Prostate gland (tissue), 2 donors: ENCODE data around the gene PRAME. TPM values are rescaled to one million over a fixed set of nuclear protein-coding genes. Genes with fewer than 3 reads are reported as not detected.

Source experiments
- DNase-seq: peaks from one replicate; pipeline ENCODE4 v3.0.0-alpha.2; 2019; ENCODE audit warnings: low spot score
- H3K27ac ChIP-seq, 2 donors: fragments of 200-600 bp; sonication (generic); 2 replicates each; pipeline ENCODE4 v1.5.1; 2017 to 2019
- H3K27me3 ChIP-seq: fragments of 200-600 bp; sonication (generic); replicated peaks from 2 replicates; pipeline ENCODE4 v1.5.1; 2019; ENCODE audit not compliant: insufficient read depth
- H3K36me3 ChIP-seq, 2 donors: fragments of 200-600 bp; sonication (generic); 1 replicate in 1 of 2; 2 replicates in 1 of 2; pipeline versions ENCODE4 v1.5.1 to v1.8.1; 2017 to 2019
- H3K4me1 ChIP-seq: fragments of 200-600 bp; sonication (generic); replicated peaks from 2 replicates; pipeline ENCODE4 v1.5.1; 2019
- H3K4me3 ChIP-seq, 2 donors: fragments of 200-600 bp; sonication (generic); 2 replicates each; pipeline ENCODE4 v1.5.1; 2017 to 2019
- H3K9me3 ChIP-seq: fragments of 200-600 bp; sonication (generic); 2 replicates; pipeline ENCODE4 v1.5.1; 2017
- CTCF ChIP-seq, 4 experiments: fragments of 200-600 bp in 2 of 4; fragments of 450-650 bp in 2 of 4; sonication (generic) in 2 of 4; IDR thresholded peaks; 1 replicate in 3 of 4; 2 replicates in 1 of 4; pipeline ENCODE4 v1.5.1; 2016 to 2019; ENCODE audit warnings: antibody characterized with exemption in 4 of 4, mild to moderate bottlenecking in 2 of 4, moderate library complexity in 2 of 4
- POLR2A ChIP-seq: fragments of 450-650 bp; IDR thresholded peaks from one replicate; pipeline ENCODE4 v1.6.1; 2016; ENCODE audit warnings: antibody characterized with exemption, mild to moderate bottlenecking
- POLR2AphosphoS5 ChIP-seq: sonication (generic); formaldehyde crosslinking; IDR thresholded peaks from one replicate; pipeline ENCODE4 v1.6.1; 2017; ENCODE audit warnings: antibody characterized with exemption
- WGBS: methylation state at CpG from one replicate; pipeline ENCODE4 v1.1.5; 2018; 5-methylcytosine and 5-hydroxymethylcytosine counted together
- intact Hi-C: fragments of 100-400 bp; cut with DNase I; formaldehyde crosslinking; loops from one replicate; pipeline ENCODE4 v1.14.2; 2022
- small RNA-seq, 2 donors: library from RNA; depleted of rRNA; stranded (forward); fragments of <200 nt; gene quantifications; one replicate each; pipeline ENCODE3, GENCODE V24; 2016
- total RNA-seq, 2 donors: library from RNA; depleted of rRNA; stranded (reverse); fragments of >200 nt; gene quantifications; one replicate each; pipeline ENCODE4 v1.1.0, GENCODE V29; 2016

Gene PRAME
- total RNA-seq, 2 donors from 2014 or later: 103 TPM; not detected in 1

GRCh38 chr22:22508274-22509176 lies 50.5 kb downstream of the PRAME start, which contains the start of gene ZNF280B:
Gene ZNF280B, minus strand, starts transcription at chr22:22508742. Its CDS starts 19,344 bp downstream, at chr22:22489398.
- Histone ChIP-seq H3K9me3 (no peaks in the 10 kb centered on the region), H3K27ac (no peak within 1 kb of the TSS), H3K4me3 (peak within 1 kb of the TSS; percentile 41 to 50), H3K27me3 (no peaks in the 10 kb centered on the region), H3K36me3 (no peaks in the 10 kb centered on the region), H3K4me1 (no peaks in the 10 kb centered on the region)
- no peak for TF ChIP-seq POLR2A
- TF ChIP-seq POLR2AphosphoS5: no peak
- TF ChIP-seq CTCF (IDR thresholded peaks at IDR 0.05): peak in 3 of 4 experiments; percentile 32 to 41 (median 32)
- intact Hi-C loops: no loop called here
- WGBS: 5% methylated on average over 64 of the region's 72 CpGs
- DNase-seq: peak; percentile 5

- no peaks in the 10 kb centered on the region for H3K36me3 ChIP-seq
- no peaks in the 10 kb centered on the region for H3K9me3 ChIP-seq
- intact Hi-C loops: no loop called here
- peak overlapping the region; percentile 41 to 50 for H3K4me3 ChIP-seq
- no peaks in the 10 kb centered on the region for H3K4me1 ChIP-seq
- TF ChIP-seq POLR2AphosphoS5: no peak
- no peak for TF ChIP-seq POLR2A
- no peak for TF ChIP-seq CTCF (IDR thresholded peaks at IDR 0.05)
- no peak for DNase-seq
- H3K27me3 ChIP-seq: no peaks in the 10 kb centered on the region
- 35% methylated on average over 13 of the region's 13 CpGs for WGBS
- no peak overlapping the region for H3K27ac ChIP-seq
Measured at GRCh38 chr22:22507743-22508273, 51.3 kb downstream of the PRAME start.

GRCh38 chr22:22506736-22507135 lies 52.3 kb downstream of the PRAME start:
- 100% methylated on average over 1 of the region's 1 CpG for WGBS
- H3K4me1 ChIP-seq: no peaks in the 10 kb centered on the region
- H3K9me3 ChIP-seq: no peaks in the 10 kb centered on the region
- H3K36me3 ChIP-seq: no peaks in the 10 kb centered on the region
- no peaks in the 10 kb centered on the region for H3K27me3 ChIP-seq
- intact Hi-C loops: no loop called here
- no peak overlapping the region for H3K27ac ChIP-seq
- no peak for DNase-seq
- no peak overlapping the region for H3K4me3 ChIP-seq
- no peak for TF ChIP-seq POLR2AphosphoS5
- no peak for TF ChIP-seq CTCF (IDR thresholded peaks at IDR 0.05)
- TF ChIP-seq POLR2A: no peak

- Histone ChIP-seq H3K36me3 (no peaks in the 10 kb centered on the region), H3K27ac (no peak overlapping the region), H3K9me3 (no peaks in the 10 kb centered on the region), H3K27me3 (no peaks in the 10 kb centered on the region), H3K4me3 (no peak overlapping the region), H3K4me1 (no peaks in the 10 kb centered on the region)
- DNase-seq: no peak
- TF ChIP-seq CTCF (IDR thresholded peaks at IDR 0.05) (no peak), POLR2AphosphoS5 (no peak), POLR2A (no peak)
- WGBS: 48% methylated on average over 2 of the region's 2 CpGs
- intact Hi-C loops: no loop called here
Measured at GRCh38 chr22:22498267-22498666, 60.8 kb downstream of the PRAME start.

Small RNA genes lying within 50 kb of the gene (small RNA-seq; reads per million reads assigned to genes)
- 0 reads per million in 2 donors for gene IGLV2-34

Other genes starting within 250 kb of the PRAME start
- gene ZNF280B, start 50.5 kb downstream of the PRAME start, total RNA-seq: 10 to 100 TPM in 1 of 2 donors, under 1 TPM in 1; 0.50 to 33.9 TPM
- gene ZNF280A, start 39.0 kb downstream of the PRAME start, total RNA-seq: not detected
- 1 to 10 TPM in 1 of 2 donors, not detected in 1; 1.4 TPM for gene GGTLC2, start 85.3 kb upstream of the PRAME start, total RNA-seq